ENCODE data around the gene ENPP1. TPM values are rescaled to one million over a fixed set of nuclear protein-coding genes. Genes with fewer than 3 reads are reported as not detected.
"Not testable (repeated sequence)": the region's sequence is repeated elsewhere in the genome, so short reads cannot be mapped to it uniquely, and the experiment has no call there.

Gene ENPP1
- total RNA-seq, 1 donor from 2014 or later = 4.5 TPM

- DNase-seq (ENCODE audit: low spot score in 2 of 2) = peak in 1 of 2 donors; percentile 81
- intact Hi-C loops (cut with DNase I) = loop anchor here (5.0 kb wide), 1 partner anchor 362 kb away; no protein-coding TSS in a partner anchor
- peak; percentile 40 to 85 (median 82) for TF ChIP-seq CTCF (IDR thresholded peaks at IDR 0.05)
Measured at GRCh38 chr6:131914967-131915751, 107.3 kb downstream of the ENPP1 start.

GRCh38 chr6:131916091-131916796, 108.4 kb downstream of the ENPP1 start:
- H3K27ac ChIP-seq; H3K4me3 ChIP-seq; H3K36me3 ChIP-seq; DNase-seq (ENCODE audit: low spot score in 2 of 2); H3K9me3 ChIP-seq; H3K27me3 ChIP-seq; H3K4me1 ChIP-seq: not testable (repeated sequence)
- intact Hi-C loops (cut with DNase I) = loop anchor here (2.0 to 5.0 kb wide), 2 partner anchors 361 to 383 kb away; no protein-coding TSS in a partner anchor

More at GRCh38 chr6:131914967-131915751, 107.3 kb downstream of the ENPP1 start:
- H3K27ac ChIP-seq = no peak overlapping the region
- H3K36me3 ChIP-seq = no peaks in the 10 kb centered on the region
- H3K4me1 ChIP-seq = no peaks in the 10 kb centered on the region
- H3K4me3 ChIP-seq = no peak overlapping the region
- no peaks in the 10 kb centered on the region for H3K9me3 ChIP-seq
- H3K27me3 ChIP-seq = no peaks in the 10 kb centered on the region

GRCh38 chr6:131916847-131917246, 109.0 kb downstream of the ENPP1 start:
- Histone ChIP-seq H3K4me1 (no peaks in the 10 kb centered on the region), H3K9me3 (no peaks in the 10 kb centered on the region), H3K4me3 (no peak overlapping the region), H3K27ac (no peak overlapping the region), H3K36me3 (no peaks in the 10 kb centered on the region), H3K27me3 (no peaks in the 10 kb centered on the region)
- TF ChIP-seq CTCF (IDR thresholded peaks at IDR 0.05) = no peak
- intact Hi-C loops (cut with DNase I) = loop anchor here (2.0 to 5.0 kb wide), 2 partner anchors 360 to 382 kb away; no protein-coding TSS in a partner anchor
- no peak for DNase-seq (ENCODE audit: low spot score in 2 of 2)

GRCh38 chr6:131917318-131917717, 109.5 kb downstream of the ENPP1 start:
- intact Hi-C loops (cut with DNase I) = loop anchor here (2.0 to 5.0 kb wide), 2 partner anchors 360 to 381 kb away; no protein-coding TSS in a partner anchor
- no peaks in the 10 kb centered on the region for H3K4me1 ChIP-seq
- no peak for TF ChIP-seq CTCF (IDR thresholded peaks at IDR 0.05)

GRCh38 chr6:131917763-131918649, 110.2 kb downstream of the ENPP1 start:
- no peak for DNase-seq (ENCODE audit: low spot score in 2 of 2)
- Histone ChIP-seq H3K4me3 (no peak overlapping the region), H3K4me1 (no peaks in the 10 kb centered on the region), H3K27me3 (no peaks in the 10 kb centered on the region), H3K36me3 (no peaks in the 10 kb centered on the region), H3K9me3 (peaks cover under 1 to 6% of the 10 kb centered on the region in 2 donors), H3K27ac (no peak overlapping the region)
- intact Hi-C loops (cut with DNase I) = loop anchor here (2.0 to 5.0 kb wide), 2 partner anchors 359 to 381 kb away; no protein-coding TSS in a partner anchor
- no peak for TF ChIP-seq CTCF (IDR thresholded peaks at IDR 0.05)

More at GRCh38 chr6:131917318-131917717, 109.5 kb downstream of the ENPP1 start:
- Histone ChIP-seq H3K4me3 (no peak overlapping the region), H3K27me3 (no peaks in the 10 kb centered on the region), H3K9me3 (peaks cover 0 to 4% of the 10 kb centered on the region in 2 donors), H3K36me3 (no peaks in the 10 kb centered on the region), H3K27ac (no peak overlapping the region)
- no peak for DNase-seq (ENCODE audit: low spot score in 2 of 2)

Measured in ascending aorta (tissue), 2 donors.